Activated CD8-positive, alpha-beta memory T cell treated with anti-CD3 and anti-CD28 coated beads for 24 hours (primary cell): ENCODE measurements around the gene B3GNT2.
"Not testable (repeated sequence)": the region's sequence is repeated elsewhere in the genome, so short reads cannot be mapped to it uniquely, and the experiment has no call there.

ENCODE experiments used
- DNase-seq: peaks from one replicate; pipeline ENCODE4 v3.0.0-alpha.2; 2020

The B3GNT2 gene

GRCh38 chr2:62248226-62248625 lies 52.3 kb downstream of the B3GNT2 start:
- DNase-seq: no peak

- no peak for DNase-seq
These were observed 54.3 kb downstream of the B3GNT2 start for GRCh38 chr2:62250239-62250638.

- DNase-seq: no peak
These were observed 58.7 kb downstream of the B3GNT2 start for GRCh38 chr2:62254424-62255266.

GRCh38 chr2:62257466-62257865 lies 61.6 kb downstream of the B3GNT2 start:
- DNase-seq: no peak

- DNase-seq: no peak
These were observed 67.3 kb downstream of the B3GNT2 start for GRCh38 chr2:62263076-62263715.

- DNase-seq: no peak
These were observed 68.3 kb downstream of the B3GNT2 start for GRCh38 chr2:62264186-62264585.

GRCh38 chr2:62265106-62265505 lies 69.2 kb downstream of the B3GNT2 start:
- no peak for DNase-seq

GRCh38 chr2:62266433-62267038 lies 70.6 kb downstream of the B3GNT2 start:
- no peak for DNase-seq

GRCh38 chr2:62267696-62268095 lies 71.8 kb downstream of the B3GNT2 start:
- no peak for DNase-seq

- not testable (repeated sequence) for DNase-seq
These were observed 72.8 kb downstream of the B3GNT2 start for GRCh38 chr2:62268681-62269188.

GRCh38 chr2:62270728-62271127 lies 74.8 kb downstream of the B3GNT2 start:
- no peak for DNase-seq
